K562 (cell line): Measurements from ENCODE around the gene VCAN.

Experiments used
- ARNT ChIP-seq, 2 experiments: fragments of 450-650 bp; IDR thresholded peaks; 2 replicates each; pipeline ENCODE4 v1.6.1; 2016; ENCODE audit warnings: mild to moderate bottlenecking in 1 of 2
- CBFB ChIP-seq: sonication (generic); formaldehyde crosslinking; IDR thresholded peaks from 2 replicates; pipeline ENCODE4 v1.4.0; 2020; ENCODE audit warnings: mild to moderate bottlenecking, missing genetic modification reagents
- CBX3 ChIP-seq, 2 experiments: IDR thresholded peaks; 1 replicate in 1 of 2; 2 replicates in 1 of 2; pipeline ENCODE4 v1.6.1; 2012; ENCODE audit warnings: inconsistent platforms in 2 of 2, low read length in 2 of 2, borderline replicate concordance in 1 of 2, control low read depth in 1 of 2
- CHCHD3 ChIP-seq: fragments of 250-450 bp; sonication (Bioruptor Pico); IDR thresholded peaks from 2 replicates; pipeline ENCODE4 v2.1.2; 2022; ENCODE audit warnings: mild to moderate bottlenecking
- EP300 ChIP-seq: IDR thresholded peaks from 2 replicates; pipeline ENCODE4 v1.6.1; 2012; ENCODE audit warnings: low read length, improper control_type of control experiment
- FOS ChIP-seq: IDR thresholded peaks from 3 replicates; pipeline ENCODE4 v1.6.1; 2011; ENCODE audit not compliant: insufficient read length; ENCODE audit errors: extremely low read depth
- MTA3 ChIP-seq: fragments of 450-650 bp; formaldehyde crosslinking; IDR thresholded peaks from 2 replicates; pipeline ENCODE4 v1.6.1; 2017; ENCODE audit warnings: mild to moderate bottlenecking, borderline replicate concordance
- SNRNP70 ChIP-seq: fragments of 200-400 bp; formaldehyde crosslinking; optimal IDR thresholded peaks from 2 replicates; pipeline ENCODE3; 2017; ENCODE audit warnings: low read depth, low read length
- TEAD4 ChIP-seq, 2 experiments: sonication (generic) in 1 of 2; formaldehyde crosslinking in 1 of 2; IDR thresholded peaks; 2 replicates each; pipeline versions ENCODE4 v1.6.1 to v1.8.0; 2012 to 2022; ENCODE audit warnings: borderline replicate concordance in 1 of 2, inconsistent platforms in 1 of 2, low read length in 1 of 2, mild to moderate bottlenecking in 1 of 2, missing genetic modification reagents in 1 of 2
- ZSCAN29 ChIP-seq: fragments of 450-650 bp; IDR thresholded peaks from 2 replicates; pipeline ENCODE4 v1.6.1; 2017
- TF ChIP-seq, protein P1 (sequence below), 3 experiments: IDR thresholded peaks in 2 of 3; conservative IDR thresholded peaks in 1 of 3; 2 replicates each; pipeline ENCODE4 v1.5.1; 2011 to 2012; ENCODE audit warnings: low read length in 3 of 3, mild to moderate bottlenecking in 3 of 3, control low read depth in 2 of 3, improper control_type of control experiment in 1 of 3, inconsistent platforms in 1 of 3, low read depth in 1 of 3, mixed read lengths in 1 of 3, moderate library complexity in 1 of 3; ENCODE audit not compliant: insufficient read depth in 2 of 3

DNA sequence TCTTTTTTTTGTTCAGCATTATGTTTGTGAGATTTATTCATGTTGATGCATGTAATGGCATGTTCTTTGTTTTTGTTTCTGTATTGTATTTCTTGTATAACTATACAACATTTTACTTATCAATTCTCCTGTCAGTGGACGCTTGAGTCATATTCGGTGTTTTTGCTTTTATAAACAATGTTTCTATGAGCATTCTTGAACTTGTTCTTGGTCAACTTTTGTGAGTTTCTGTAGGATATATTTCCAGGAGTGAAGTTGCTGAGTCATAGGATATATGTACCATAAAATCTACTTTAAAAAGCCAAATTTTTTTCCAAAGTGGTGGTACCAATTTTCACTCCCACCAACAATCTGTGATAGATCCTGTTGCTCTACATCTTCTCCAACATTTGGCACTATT lies 104.8 kb downstream of the VCAN start:
- TF ChIP-seq CBX3 (IDR thresholded peaks at IDR 0.05; ENCODE audit: borderline replicate concordance in 1 of 2, low read length in 2 of 2) (no peak), CHCHD3 (CRISPR knock-in tag) (no peak), MTA3 (no peak), FOS (no peak), SNRNP70 (no peak), TEAD4 (IDR thresholded peaks at IDR 0.05; ENCODE audit: low read length) (no peak), TEAD4 (CRISPR knock-in tag; IDR thresholded peaks at IDR 0.05; ENCODE audit: borderline replicate concordance) (no peak), ARNT (IDR thresholded peaks at IDR 0.05) (no peak), CBFB (CRISPR knock-in tag) (no peak), ZSCAN29 (no peak), EP300 (no peak)
- TF ChIP-seq, protein P1, sequence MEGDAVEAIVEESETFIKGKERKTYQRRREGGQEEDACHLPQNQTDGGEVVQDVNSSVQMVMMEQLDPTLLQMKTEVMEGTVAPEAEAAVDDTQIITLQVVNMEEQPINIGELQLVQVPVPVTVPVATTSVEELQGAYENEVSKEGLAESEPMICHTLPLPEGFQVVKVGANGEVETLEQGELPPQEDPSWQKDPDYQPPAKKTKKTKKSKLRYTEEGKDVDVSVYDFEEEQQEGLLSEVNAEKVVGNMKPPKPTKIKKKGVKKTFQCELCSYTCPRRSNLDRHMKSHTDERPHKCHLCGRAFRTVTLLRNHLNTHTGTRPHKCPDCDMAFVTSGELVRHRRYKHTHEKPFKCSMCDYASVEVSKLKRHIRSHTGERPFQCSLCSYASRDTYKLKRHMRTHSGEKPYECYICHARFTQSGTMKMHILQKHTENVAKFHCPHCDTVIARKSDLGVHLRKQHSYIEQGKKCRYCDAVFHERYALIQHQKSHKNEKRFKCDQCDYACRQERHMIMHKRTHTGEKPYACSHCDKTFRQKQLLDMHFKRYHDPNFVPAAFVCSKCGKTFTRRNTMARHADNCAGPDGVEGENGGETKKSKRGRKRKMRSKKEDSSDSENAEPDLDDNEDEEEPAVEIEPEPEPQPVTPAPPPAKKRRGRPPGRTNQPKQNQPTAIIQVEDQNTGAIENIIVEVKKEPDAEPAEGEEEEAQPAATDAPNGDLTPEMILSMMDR (IDR thresholded peaks at IDR 0.05 in 2 of 3, conservative IDR thresholded peaks at IDR 0.05 in 1 of 3; ENCODE audit: insufficient read depth in 2 of 3, low read depth in 1 of 3, low read length in 3 of 3), result no peak
